GM18517 (cell line): ENCODE data around the gene SYNC.
"Not testable (repeated sequence)": the region's sequence is repeated elsewhere in the genome, so short reads cannot be mapped to it uniquely, and the experiment has no call there.

Experiments used
- ATAC-seq: cut with Tn5 transposase; IDR thresholded peaks from one replicate; pipeline ENCODE4 v1.9.1; 2021; ENCODE audit warnings: mild to moderate bottlenecking, moderate library complexity; ENCODE audit not compliant: unreplicated experiment

The SYNC gene

GRCh38 chr1:32647308-32648134 is 55.0 kb downstream of the SYNC start:
- ATAC-seq: no peak

GRCh38 chr1:32644426-32644825 is 58.1 kb downstream of the SYNC start:
- no peak for ATAC-seq

- not testable (repeated sequence) for ATAC-seq
Observed at GRCh38 chr1:32642292-32642827, 60.2 kb downstream of the SYNC start.

GRCh38 chr1:32639489-32640075 is 63.0 kb downstream of the SYNC start:
- no peak for ATAC-seq

- ATAC-seq: no peak
Observed at GRCh38 chr1:32636914-32637645, 65.5 kb downstream of the SYNC start.

GRCh38 chr1:32635508-32636277 is 66.9 kb downstream of the SYNC start:
- ATAC-seq: no peak

GRCh38 chr1:32632829-32633228 is 69.7 kb downstream of the SYNC start:
- ATAC-seq: no peak

GRCh38 chr1:32630173-32630572 is 72.4 kb downstream of the SYNC start:
- not testable (repeated sequence) for ATAC-seq
